Liver (tissue), 9 donors: ENCODE data around the gene FAT1. TPM values are rescaled to one million over a fixed set of nuclear protein-coding genes. Genes with fewer than 3 reads are reported as not detected.

ENCODE experiments used
- DNase-seq: peaks from one replicate; pipeline ENCODE4 v3.0.0-alpha.2; 2017; ENCODE audit warnings: low spot score
- H3K27ac ChIP-seq, 2 donors: one replicate each; pipeline ENCODE4 v1.7.0; 2013; ENCODE audit warnings: inconsistent platforms in 2 of 2, low read length in 2 of 2, control low read depth in 1 of 2, low read depth in 1 of 2, mild to moderate bottlenecking in 1 of 2
- H3K27me3 ChIP-seq, 4 donors: one replicate each; pipeline versions ENCODE4 v1.6.1 to v1.7.0; 2013; ENCODE audit warnings: low read length in 3 of 4, inconsistent platforms in 1 of 4, mild to moderate bottlenecking in 1 of 4, moderate library complexity in 1 of 4; ENCODE audit not compliant: control insufficient read depth in 4 of 4, insufficient read depth in 4 of 4
- H3K36me3 ChIP-seq, 4 donors: one replicate each; pipeline versions ENCODE4 v1.6.1 to v1.7.0; 2013; ENCODE audit warnings: low read length in 3 of 4, mild to moderate bottlenecking in 3 of 4, low read depth in 1 of 4, moderate library complexity in 1 of 4; ENCODE audit not compliant: control insufficient read depth in 4 of 4, insufficient read depth in 3 of 4
- H3K4me1 ChIP-seq, 4 donors: one replicate each; pipeline versions ENCODE4 v1.6.1 to v1.7.0; 2013; ENCODE audit warnings: low read length in 3 of 4, mild to moderate bottlenecking in 3 of 4, moderate library complexity in 1 of 4; ENCODE audit not compliant: control insufficient read depth in 4 of 4, insufficient read depth in 4 of 4
- H3K4me3 ChIP-seq, 3 donors: one replicate each; pipeline versions ENCODE4 v1.6.1 to v1.7.0; 2013; ENCODE audit warnings: low read length in 3 of 3, control low read depth in 1 of 3, low read depth in 1 of 3, mild to moderate bottlenecking in 1 of 3
- H3K9ac ChIP-seq, 2 donors: one replicate each; pipeline ENCODE4 v1.7.0; 2013; ENCODE audit warnings: low read length in 2 of 2, mild to moderate bottlenecking in 2 of 2, moderate library complexity in 2 of 2, control low read depth in 1 of 2, low read depth in 1 of 2
- H3K9me3 ChIP-seq, 4 donors: one replicate each; pipeline versions ENCODE4 v1.6.1 to v1.7.0; 2013; ENCODE audit warnings: low read length in 3 of 4; ENCODE audit not compliant: control insufficient read depth in 4 of 4
- CTCF ChIP-seq: fragments of 150-350 bp; IDR thresholded peaks from 2 replicates; pipeline ENCODE4 v1.5.1; 2017; ENCODE audit warnings: improper control_type of control experiment, low read depth, low read length; ENCODE audit not compliant: missing input control
- EGR1 ChIP-seq, 2 donors: IDR thresholded peaks; 2 replicates each; pipeline ENCODE4 v1.6.1; 2016 to 2018; ENCODE audit warnings: antibody characterized with exemption in 2 of 2, low read depth in 2 of 2
- FOXA1 ChIP-seq: IDR thresholded peaks from 2 replicates; pipeline ENCODE4 v1.6.1; 2016; ENCODE audit warnings: antibody characterized with exemption
- FOXA2 ChIP-seq: IDR thresholded peaks from 2 replicates; pipeline ENCODE4 v1.6.1; 2016; ENCODE audit warnings: antibody characterized with exemption
- GABPA ChIP-seq, 2 donors: IDR thresholded peaks in 1 of 2; conservative IDR thresholded peaks in 1 of 2; 2 replicates each; pipeline ENCODE4 v1.6.1; 2016; ENCODE audit warnings: antibody characterized with exemption in 2 of 2, mild to moderate bottlenecking in 1 of 2, moderate library complexity in 1 of 2
- HNF4A ChIP-seq, 2 donors: conservative IDR thresholded peaks; 2 replicates each; pipeline ENCODE4 v1.6.1; 2016; ENCODE audit warnings: antibody characterized with exemption in 2 of 2, mild to moderate bottlenecking in 2 of 2
- HNF4G ChIP-seq: IDR thresholded peaks from 2 replicates; pipeline ENCODE4 v1.6.1; 2016; ENCODE audit warnings: antibody characterized with exemption
- JUND ChIP-seq, 2 donors: IDR thresholded peaks; 2 replicates each; pipeline ENCODE4 v1.6.1; 2016; ENCODE audit warnings: antibody characterized with exemption in 2 of 2
- NR2F2 ChIP-seq: IDR thresholded peaks from 2 replicates; pipeline ENCODE4 v1.6.1; 2016; ENCODE audit warnings: antibody characterized with exemption
- RAD21 ChIP-seq, 2 donors: IDR thresholded peaks; 2 replicates each; pipeline ENCODE4 v1.6.1; 2016; ENCODE audit warnings: antibody characterized with exemption in 2 of 2, mild to moderate bottlenecking in 2 of 2
- RXRA ChIP-seq, 2 donors: IDR thresholded peaks; 2 replicates each; pipeline ENCODE4 v1.6.1; 2017 to 2018; ENCODE audit warnings: antibody characterized with exemption in 2 of 2, mild to moderate bottlenecking in 1 of 2
- SP1 ChIP-seq: IDR thresholded peaks from 2 replicates; pipeline ENCODE4 v1.6.1; 2018; ENCODE audit warnings: antibody characterized with exemption, mild to moderate bottlenecking
- TAF1 ChIP-seq: conservative IDR thresholded peaks from 2 replicates; pipeline ENCODE4 v1.6.1; 2016; ENCODE audit warnings: antibody characterized with exemption, mild to moderate bottlenecking
- YY1 ChIP-seq: IDR thresholded peaks from 2 replicates; pipeline ENCODE4 v1.6.1; 2016; ENCODE audit warnings: antibody characterized with exemption, mild to moderate bottlenecking
- WGBS: extraction: QIAGEN DNeasy Blood & Tissue Kit; methylation state at CpG from one replicate; pipeline ENCODE4 v1.1.7; 2013; 5-methylcytosine and 5-hydroxymethylcytosine counted together
- polyA plus RNA-seq, 2 donors: library from polyadenylated mRNA; stranded (reverse) in 1 of 2; unstranded in 1 of 2; fragments of 200-250 nt in 1 of 2; fragments of >200 nt in 1 of 2; fragmentation: Nextera tagmentation in 1 of 2; extraction: Ambion mirVana in 1 of 2; gene quantifications; one replicate each; pipeline versions ENCODE4 v1.2.1 to v1.2.3, GENCODE V29; 2013 to 2015
- total RNA-seq, 2 donors: library from RNA; depleted of rRNA; stranded (reverse); fragments of >200 nt; gene quantifications; one replicate each; pipeline ENCODE4 v1.2.3, GENCODE V29; 2014
- TF ChIP-seq, protein P1 (sequence below): IDR thresholded peaks from 2 replicates; pipeline ENCODE4 v1.6.1; 2016; ENCODE audit warnings: antibody characterized with exemption
- TF ChIP-seq, protein P2 (sequence below): IDR thresholded peaks from 2 replicates; pipeline ENCODE4 v1.6.1; 2016; ENCODE audit warnings: antibody characterized with exemption, mild to moderate bottlenecking
- TF ChIP-seq, protein P3 (sequence below): IDR thresholded peaks from 2 replicates; pipeline ENCODE4 v1.6.1; 2016; ENCODE audit warnings: antibody characterized with exemption
- TF ChIP-seq, protein P4 (sequence below): IDR thresholded peaks from 2 replicates; pipeline ENCODE4 v1.6.1; 2016; ENCODE audit warnings: antibody characterized with exemption
- donor health status: healthy.
- donor health status: healthy.
- donor health status: healthy.
- donor health status: healthy.
- donor health status: healthy.

FAT1 gene
- total and polyA plus RNA-seq, 4 donors = 10.0 to 48.0 (median 30.0) TPM

GRCh38 chr4:186569533-186570192 lies 154.0 kb downstream of the FAT1 start:
- no peaks in the 10 kb centered on the region for H3K9me3 ChIP-seq
- 66% methylated on average over 10 of the region's 10 CpGs for WGBS
- no peaks in the 10 kb centered on the region for H3K4me1 ChIP-seq
- no peak overlapping the region for H3K4me3 ChIP-seq
- DNase-seq = no peak
- H3K36me3 ChIP-seq = no peaks in the 10 kb centered on the region
- no peaks in the 10 kb centered on the region for H3K27me3 ChIP-seq
- H3K27ac ChIP-seq = no peak overlapping the region
- TF ChIP-seq FOXA2 (no peak), YY1 (no peak), SP1 (no peak), NR2F2 (no peak), RAD21 (IDR thresholded peaks at IDR 0.05) (no peak), TAF1 (no peak), JUND (IDR thresholded peaks at IDR 0.05) (no peak), HNF4A (conservative IDR thresholded peaks at IDR 0.05) (no peak), CTCF (no peak), EGR1 (IDR thresholded peaks at IDR 0.05; ENCODE audit: low read depth in 2 of 2) (no peak)
- TF ChIP-seq, protein P1, sequence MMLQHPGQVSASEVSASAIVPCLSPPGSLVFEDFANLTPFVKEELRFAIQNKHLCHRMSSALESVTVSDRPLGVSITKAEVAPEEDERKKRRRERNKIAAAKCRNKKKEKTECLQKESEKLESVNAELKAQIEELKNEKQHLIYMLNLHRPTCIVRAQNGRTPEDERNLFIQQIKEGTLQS = no peak
- TF ChIP-seq, protein P2, sequence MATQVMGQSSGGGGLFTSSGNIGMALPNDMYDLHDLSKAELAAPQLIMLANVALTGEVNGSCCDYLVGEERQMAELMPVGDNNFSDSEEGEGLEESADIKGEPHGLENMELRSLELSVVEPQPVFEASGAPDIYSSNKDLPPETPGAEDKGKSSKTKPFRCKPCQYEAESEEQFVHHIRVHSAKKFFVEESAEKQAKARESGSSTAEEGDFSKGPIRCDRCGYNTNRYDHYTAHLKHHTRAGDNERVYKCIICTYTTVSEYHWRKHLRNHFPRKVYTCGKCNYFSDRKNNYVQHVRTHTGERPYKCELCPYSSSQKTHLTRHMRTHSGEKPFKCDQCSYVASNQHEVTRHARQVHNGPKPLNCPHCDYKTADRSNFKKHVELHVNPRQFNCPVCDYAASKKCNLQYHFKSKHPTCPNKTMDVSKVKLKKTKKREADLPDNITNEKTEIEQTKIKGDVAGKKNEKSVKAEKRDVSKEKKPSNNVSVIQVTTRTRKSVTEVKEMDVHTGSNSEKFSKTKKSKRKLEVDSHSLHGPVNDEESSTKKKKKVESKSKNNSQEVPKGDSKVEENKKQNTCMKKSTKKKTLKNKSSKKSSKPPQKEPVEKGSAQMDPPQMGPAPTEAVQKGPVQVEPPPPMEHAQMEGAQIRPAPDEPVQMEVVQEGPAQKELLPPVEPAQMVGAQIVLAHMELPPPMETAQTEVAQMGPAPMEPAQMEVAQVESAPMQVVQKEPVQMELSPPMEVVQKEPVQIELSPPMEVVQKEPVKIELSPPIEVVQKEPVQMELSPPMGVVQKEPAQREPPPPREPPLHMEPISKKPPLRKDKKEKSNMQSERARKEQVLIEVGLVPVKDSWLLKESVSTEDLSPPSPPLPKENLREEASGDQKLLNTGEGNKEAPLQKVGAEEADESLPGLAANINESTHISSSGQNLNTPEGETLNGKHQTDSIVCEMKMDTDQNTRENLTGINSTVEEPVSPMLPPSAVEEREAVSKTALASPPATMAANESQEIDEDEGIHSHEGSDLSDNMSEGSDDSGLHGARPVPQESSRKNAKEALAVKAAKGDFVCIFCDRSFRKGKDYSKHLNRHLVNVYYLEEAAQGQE = no peak
- H3K9ac ChIP-seq = no peak overlapping the region

GRCh38 chr4:186566068-186566467 lies 157.6 kb downstream of the FAT1 start:
- Histone ChIP-seq H3K4me1 (no peaks in the 10 kb centered on the region), H3K9me3 (no peaks in the 10 kb centered on the region), H3K27me3 (no peaks in the 10 kb centered on the region), H3K9ac (no peak overlapping the region), H3K4me3 (no peak overlapping the region), H3K27ac (no peak overlapping the region), H3K36me3 (no peaks in the 10 kb centered on the region)
- DNase-seq = no peak
- WGBS = 80% methylated on average over 7 of the region's 7 CpGs
- no peak for TF ChIP-seq NR2F2
- no peak for TF ChIP-seq EGR1 (IDR thresholded peaks at IDR 0.05; ENCODE audit: low read depth in 2 of 2)
- no peak for TF ChIP-seq GABPA (IDR thresholded peaks at IDR 0.05 in 1 of 2, conservative IDR thresholded peaks at IDR 0.05 in 1 of 2)
- TF ChIP-seq, protein P3, sequence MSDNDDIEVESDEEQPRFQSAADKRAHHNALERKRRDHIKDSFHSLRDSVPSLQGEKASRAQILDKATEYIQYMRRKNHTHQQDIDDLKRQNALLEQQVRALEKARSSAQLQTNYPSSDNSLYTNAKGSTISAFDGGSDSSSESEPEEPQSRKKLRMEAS = no peak
- TF ChIP-seq CTCF = no peak
- no peak for TF ChIP-seq JUND (IDR thresholded peaks at IDR 0.05)
- TF ChIP-seq FOXA1 = no peak
- TF ChIP-seq, protein P4, sequence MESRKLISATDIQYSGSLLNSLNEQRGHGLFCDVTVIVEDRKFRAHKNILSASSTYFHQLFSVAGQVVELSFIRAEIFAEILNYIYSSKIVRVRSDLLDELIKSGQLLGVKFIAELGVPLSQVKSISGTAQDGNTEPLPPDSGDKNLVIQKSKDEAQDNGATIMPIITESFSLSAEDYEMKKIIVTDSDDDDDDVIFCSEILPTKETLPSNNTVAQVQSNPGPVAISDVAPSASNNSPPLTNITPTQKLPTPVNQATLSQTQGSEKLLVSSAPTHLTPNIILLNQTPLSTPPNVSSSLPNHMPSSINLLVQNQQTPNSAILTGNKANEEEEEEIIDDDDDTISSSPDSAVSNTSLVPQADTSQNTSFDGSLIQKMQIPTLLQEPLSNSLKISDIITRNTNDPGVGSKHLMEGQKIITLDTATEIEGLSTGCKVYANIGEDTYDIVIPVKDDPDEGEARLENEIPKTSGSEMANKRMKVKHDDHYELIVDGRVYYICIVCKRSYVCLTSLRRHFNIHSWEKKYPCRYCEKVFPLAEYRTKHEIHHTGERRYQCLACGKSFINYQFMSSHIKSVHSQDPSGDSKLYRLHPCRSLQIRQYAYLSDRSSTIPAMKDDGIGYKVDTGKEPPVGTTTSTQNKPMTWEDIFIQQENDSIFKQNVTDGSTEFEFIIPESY = no peak
- no peak for TF ChIP-seq RAD21 (IDR thresholded peaks at IDR 0.05)
- no peak for TF ChIP-seq FOXA2
- no peak for TF ChIP-seq HNF4G
- no peak for TF ChIP-seq YY1
- no peak for TF ChIP-seq TAF1
- no peak for TF ChIP-seq RXRA (IDR thresholded peaks at IDR 0.05)
- TF ChIP-seq, protein P2 = no peak
